HEK293 (cell line): ENCODE measurements around the gene MCUR1.

Experiments
- CTCF ChIA-PET: fragments of 350-600 bp; formaldehyde crosslinking; extraction: SDS; loops from one replicate; lab custom pipeline; 2021; ENCODE audit warnings: antibody characterized with exemption; lab: Yijun Ruan, JAX
- POLR2A ChIA-PET: fragments of 300-600 bp; formaldehyde crosslinking; extraction: SDS; loops from one replicate; lab custom pipeline; 2020; ENCODE audit warnings: antibody characterized with exemption, inconsistent platforms; lab: Yijun Ruan, JAX
- H3K27ac ChIP-seq: fragments of 200-500 bp; sonication (Bioruptor generic); 2 replicates; pipeline ENCODE4 v1.5.1; 2014; ENCODE audit warnings: low read depth, low read length, control low read depth, inconsistent platforms; ENCODE audit errors: extremely low read depth
- H3K36me3 ChIP-seq, 2 experiments: fragments of 200-500 bp in 1 of 2; sonication (Bioruptor generic) in 1 of 2; 1 replicate in 1 of 2; 2 replicates in 1 of 2; pipeline ENCODE4 v1.5.1; 2014 to 2017; ENCODE audit warnings: inconsistent platforms in 2 of 2, low read length in 2 of 2; ENCODE audit not compliant: control insufficient read depth in 2 of 2, insufficient read depth in 1 of 2
- H3K4me1 ChIP-seq: fragments of 200-500 bp; sonication (Bioruptor generic); 2 replicates; pipeline ENCODE4 v1.5.1; 2014; ENCODE audit warnings: mild to moderate bottlenecking, low read length, inconsistent platforms; ENCODE audit not compliant: control insufficient read depth, insufficient read depth
- H3K4me3 ChIP-seq: 2 replicates; pipeline ENCODE4 v1.5.1; 2011; ENCODE audit warnings: low read depth, mild to moderate bottlenecking, control low read depth, low read length, moderate library complexity
- H3K9me3 ChIP-seq: fragments of 200-500 bp; sonication (Bioruptor generic); 2 replicates; pipeline ENCODE4 v1.5.1; 2014; ENCODE audit warnings: low read depth, low read length, inconsistent platforms; ENCODE audit not compliant: control insufficient read depth, insufficient read depth
- GFI1B ChIP-seq: fragments of 450-650 bp; formaldehyde crosslinking; IDR thresholded peaks from 2 replicates; pipeline ENCODE4 v1.5.1; 2016; ENCODE audit warnings: missing biosample characterization, missing genetic modification characterization
- TRIM28 ChIP-seq: IDR thresholded peaks from 2 replicates; pipeline ENCODE4 v1.6.1; 2011; ENCODE audit warnings: low read length, control low read depth, borderline replicate concordance
- ZBTB17 ChIP-seq: fragments of 450-650 bp; formaldehyde crosslinking; IDR thresholded peaks from 2 replicates; pipeline ENCODE4 v1.5.1; 2016; ENCODE audit warnings: missing biosample characterization, missing genetic modification characterization
- ZBTB21 ChIP-seq: fragments of 450-650 bp; formaldehyde crosslinking; IDR thresholded peaks from 2 replicates; pipeline ENCODE4 v1.5.1; 2017; ENCODE audit warnings: missing biosample characterization, missing genetic modification characterization
- ZNF121 ChIP-seq: fragments of 450-650 bp; formaldehyde crosslinking; IDR thresholded peaks from 2 replicates; pipeline ENCODE4 v1.5.1; 2016; ENCODE audit warnings: missing biosample characterization, missing genetic modification characterization
- ZNF174 ChIP-seq: fragments of 450-650 bp; formaldehyde crosslinking; IDR thresholded peaks from 2 replicates; pipeline ENCODE4 v1.5.0; 2017; ENCODE audit warnings: missing biosample characterization, mild to moderate bottlenecking, missing genetic modification characterization
- ZNF202 ChIP-seq: fragments of 450-650 bp; formaldehyde crosslinking; IDR thresholded peaks from 2 replicates; pipeline ENCODE4 v1.5.1; 2016; ENCODE audit warnings: missing biosample characterization, missing genetic modification characterization, borderline replicate concordance
- ZNF211 ChIP-seq: fragments of 450-650 bp; formaldehyde crosslinking; IDR thresholded peaks from 2 replicates; pipeline ENCODE4 v1.5.1; 2016; ENCODE audit warnings: low read depth, missing biosample characterization, missing genetic modification characterization
- ZNF23 ChIP-seq: fragments of 450-650 bp; formaldehyde crosslinking; IDR thresholded peaks from 2 replicates; pipeline ENCODE4 v1.5.1; 2016; ENCODE audit warnings: missing biosample characterization, missing genetic modification characterization, borderline replicate concordance
- ZNF302 ChIP-seq: fragments of 450-650 bp; formaldehyde crosslinking; IDR thresholded peaks from 2 replicates; pipeline ENCODE4 v1.5.1; 2016; ENCODE audit warnings: missing biosample characterization, missing genetic modification characterization, low read depth
- ZNF341 ChIP-seq: fragments of 450-650 bp; formaldehyde crosslinking; IDR thresholded peaks from 2 replicates; pipeline ENCODE4; 2016; ENCODE audit warnings: low read depth, missing biosample characterization, missing genetic modification characterization
- ZNF624 ChIP-seq: fragments of 450-650 bp; formaldehyde crosslinking; IDR thresholded peaks from 2 replicates; pipeline ENCODE4 v1.5.1; 2017; ENCODE audit warnings: missing biosample characterization, missing genetic modification characterization
- ZNF677 ChIP-seq: fragments of 450-650 bp; IDR thresholded peaks from 2 replicates; pipeline ENCODE4 v1.5.0; 2018; ENCODE audit warnings: missing biosample characterization, mild to moderate bottlenecking, missing genetic modification characterization, moderate library complexity
- ZNF785 ChIP-seq: fragments of 450-650 bp; formaldehyde crosslinking; IDR thresholded peaks from 2 replicates; pipeline ENCODE4 v1.5.1; 2016; ENCODE audit warnings: missing biosample characterization, missing genetic modification characterization
- TF ChIP-seq, protein P1 (sequence below): fragments of 450-650 bp; formaldehyde crosslinking; IDR thresholded peaks from 2 replicates; pipeline ENCODE4 v1.5.1; 2017; ENCODE audit warnings: missing biosample characterization, missing genetic modification characterization
- TF ChIP-seq, protein P2 (sequence below): fragments of 450-650 bp; formaldehyde crosslinking; IDR thresholded peaks from 2 replicates; pipeline ENCODE4 v1.5.1; 2016; ENCODE audit warnings: missing biosample characterization, missing genetic modification characterization, borderline replicate concordance
- TF ChIP-seq, protein P3 (sequence below): fragments of 450-650 bp; formaldehyde crosslinking; IDR thresholded peaks from 2 replicates; pipeline ENCODE4 v1.5.0; 2017; ENCODE audit warnings: missing biosample characterization, missing genetic modification characterization, borderline replicate concordance
- TF ChIP-seq, protein P4 (sequence below): fragments of 450-650 bp; formaldehyde crosslinking; IDR thresholded peaks from 2 replicates; pipeline ENCODE4 v1.5.1; 2016; ENCODE audit warnings: missing biosample characterization, missing genetic modification characterization
- TF ChIP-seq, protein P5 (sequence below): fragments of 450-650 bp; IDR thresholded peaks from 2 replicates; pipeline ENCODE4 v1.5.1; 2018; ENCODE audit warnings: missing biosample characterization, missing genetic modification characterization

Gene MCUR1

DNA sequence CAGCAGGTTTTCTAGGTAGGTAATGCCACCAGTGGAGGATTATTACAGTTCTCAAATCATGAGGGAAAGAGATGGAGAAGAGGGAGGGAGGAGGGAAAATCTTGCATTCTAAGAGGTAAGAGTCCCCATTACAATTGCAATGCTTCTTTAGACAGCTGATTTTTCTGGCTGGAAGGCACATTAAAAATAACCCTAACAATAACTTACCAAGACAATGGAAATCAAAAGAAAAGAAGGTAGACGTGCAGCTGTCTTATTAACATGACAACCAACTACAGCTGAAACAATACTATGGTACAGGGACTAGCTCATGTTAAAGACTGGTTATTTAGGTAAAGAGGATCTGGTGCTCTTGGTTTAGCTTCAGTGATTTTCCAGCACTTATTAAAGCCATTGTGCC, 24.6 kb downstream of the MCUR1 start:
- H3K9me3 ChIP-seq, result no peaks in the 10 kb centered on the region
- peaks cover 5 to 27% of the 10 kb centered on the region in 2 experiments for H3K36me3 ChIP-seq
- no peak overlapping the region for H3K4me3 ChIP-seq
- TF ChIP-seq ZNF341 (tag by site-specific recombination), result no peak
- TF ChIP-seq, protein P1, sequence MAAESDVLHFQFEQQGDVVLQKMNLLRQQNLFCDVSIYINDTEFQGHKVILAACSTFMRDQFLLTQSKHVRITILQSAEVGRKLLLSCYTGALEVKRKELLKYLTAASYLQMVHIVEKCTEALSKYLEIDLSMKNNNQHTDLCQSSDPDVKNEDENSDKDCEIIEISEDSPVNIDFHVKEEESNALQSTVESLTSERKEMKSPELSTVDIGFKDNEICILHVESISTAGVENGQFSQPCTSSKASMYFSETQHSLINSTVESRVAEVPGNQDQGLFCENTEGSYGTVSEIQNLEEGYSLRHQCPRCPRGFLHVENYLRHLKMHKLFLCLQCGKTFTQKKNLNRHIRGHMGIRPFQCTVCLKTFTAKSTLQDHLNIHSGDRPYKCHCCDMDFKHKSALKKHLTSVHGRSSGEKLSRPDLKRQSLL (tag by site-specific recombination), result no peak
- TF ChIP-seq ZBTB17 (tag by site-specific recombination), result no peak
- TF ChIP-seq ZNF202 (tag by site-specific recombination), result no peak
- TF ChIP-seq ZNF677 (tag by site-specific recombination), result no peak
- no peak for TF ChIP-seq ZNF121 (tag by site-specific recombination)
- no peak for TF ChIP-seq ZNF174
- no peak for TF ChIP-seq ZNF23 (tag by site-specific recombination)
- TF ChIP-seq ZNF302 (tag by site-specific recombination), result no peak
- TF ChIP-seq ZNF785 (tag by site-specific recombination), result no peak
- no peak for TF ChIP-seq ZNF624
- TF ChIP-seq GFI1B, result no peak
- TF ChIP-seq, protein P2, sequence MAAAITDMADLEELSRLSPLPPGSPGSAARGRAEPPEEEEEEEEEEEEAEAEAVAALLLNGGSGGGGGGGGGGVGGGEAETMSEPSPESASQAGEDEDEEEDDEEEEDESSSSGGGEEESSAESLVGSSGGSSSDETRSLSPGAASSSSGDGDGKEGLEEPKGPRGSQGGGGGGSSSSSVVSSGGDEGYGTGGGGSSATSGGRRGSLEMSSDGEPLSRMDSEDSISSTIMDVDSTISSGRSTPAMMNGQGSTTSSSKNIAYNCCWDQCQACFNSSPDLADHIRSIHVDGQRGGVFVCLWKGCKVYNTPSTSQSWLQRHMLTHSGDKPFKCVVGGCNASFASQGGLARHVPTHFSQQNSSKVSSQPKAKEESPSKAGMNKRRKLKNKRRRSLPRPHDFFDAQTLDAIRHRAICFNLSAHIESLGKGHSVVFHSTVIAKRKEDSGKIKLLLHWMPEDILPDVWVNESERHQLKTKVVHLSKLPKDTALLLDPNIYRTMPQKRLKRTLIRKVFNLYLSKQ (tag by site-specific recombination), result no peak
- TF ChIP-seq, protein P3, sequence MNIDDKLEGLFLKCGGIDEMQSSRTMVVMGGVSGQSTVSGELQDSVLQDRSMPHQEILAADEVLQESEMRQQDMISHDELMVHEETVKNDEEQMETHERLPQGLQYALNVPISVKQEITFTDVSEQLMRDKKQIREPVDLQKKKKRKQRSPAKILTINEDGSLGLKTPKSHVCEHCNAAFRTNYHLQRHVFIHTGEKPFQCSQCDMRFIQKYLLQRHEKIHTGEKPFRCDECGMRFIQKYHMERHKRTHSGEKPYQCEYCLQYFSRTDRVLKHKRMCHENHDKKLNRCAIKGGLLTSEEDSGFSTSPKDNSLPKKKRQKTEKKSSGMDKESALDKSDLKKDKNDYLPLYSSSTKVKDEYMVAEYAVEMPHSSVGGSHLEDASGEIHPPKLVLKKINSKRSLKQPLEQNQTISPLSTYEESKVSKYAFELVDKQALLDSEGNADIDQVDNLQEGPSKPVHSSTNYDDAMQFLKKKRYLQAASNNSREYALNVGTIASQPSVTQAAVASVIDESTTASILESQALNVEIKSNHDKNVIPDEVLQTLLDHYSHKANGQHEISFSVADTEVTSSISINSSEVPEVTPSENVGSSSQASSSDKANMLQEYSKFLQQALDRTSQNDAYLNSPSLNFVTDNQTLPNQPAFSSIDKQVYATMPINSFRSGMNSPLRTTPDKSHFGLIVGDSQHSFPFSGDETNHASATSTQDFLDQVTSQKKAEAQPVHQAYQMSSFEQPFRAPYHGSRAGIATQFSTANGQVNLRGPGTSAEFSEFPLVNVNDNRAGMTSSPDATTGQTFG (tag by site-specific recombination), result no peak
- TF ChIP-seq, protein P4, sequence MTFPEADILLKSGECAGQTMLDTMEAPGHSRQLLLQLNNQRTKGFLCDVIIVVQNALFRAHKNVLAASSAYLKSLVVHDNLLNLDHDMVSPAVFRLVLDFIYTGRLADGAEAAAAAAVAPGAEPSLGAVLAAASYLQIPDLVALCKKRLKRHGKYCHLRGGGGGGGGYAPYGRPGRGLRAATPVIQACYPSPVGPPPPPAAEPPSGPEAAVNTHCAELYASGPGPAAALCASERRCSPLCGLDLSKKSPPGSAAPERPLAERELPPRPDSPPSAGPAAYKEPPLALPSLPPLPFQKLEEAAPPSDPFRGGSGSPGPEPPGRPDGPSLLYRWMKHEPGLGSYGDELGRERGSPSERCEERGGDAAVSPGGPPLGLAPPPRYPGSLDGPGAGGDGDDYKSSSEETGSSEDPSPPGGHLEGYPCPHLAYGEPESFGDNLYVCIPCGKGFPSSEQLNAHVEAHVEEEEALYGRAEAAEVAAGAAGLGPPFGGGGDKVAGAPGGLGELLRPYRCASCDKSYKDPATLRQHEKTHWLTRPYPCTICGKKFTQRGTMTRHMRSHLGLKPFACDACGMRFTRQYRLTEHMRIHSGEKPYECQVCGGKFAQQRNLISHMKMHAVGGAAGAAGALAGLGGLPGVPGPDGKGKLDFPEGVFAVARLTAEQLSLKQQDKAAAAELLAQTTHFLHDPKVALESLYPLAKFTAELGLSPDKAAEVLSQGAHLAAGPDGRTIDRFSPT (tag by site-specific recombination), result no peak
- TF ChIP-seq ZNF211 (tag by site-specific recombination), result no peak
- no peak for TF ChIP-seq TRIM28
- TF ChIP-seq ZBTB21 (tag by site-specific recombination), result no peak
- TF ChIP-seq, protein P5, sequence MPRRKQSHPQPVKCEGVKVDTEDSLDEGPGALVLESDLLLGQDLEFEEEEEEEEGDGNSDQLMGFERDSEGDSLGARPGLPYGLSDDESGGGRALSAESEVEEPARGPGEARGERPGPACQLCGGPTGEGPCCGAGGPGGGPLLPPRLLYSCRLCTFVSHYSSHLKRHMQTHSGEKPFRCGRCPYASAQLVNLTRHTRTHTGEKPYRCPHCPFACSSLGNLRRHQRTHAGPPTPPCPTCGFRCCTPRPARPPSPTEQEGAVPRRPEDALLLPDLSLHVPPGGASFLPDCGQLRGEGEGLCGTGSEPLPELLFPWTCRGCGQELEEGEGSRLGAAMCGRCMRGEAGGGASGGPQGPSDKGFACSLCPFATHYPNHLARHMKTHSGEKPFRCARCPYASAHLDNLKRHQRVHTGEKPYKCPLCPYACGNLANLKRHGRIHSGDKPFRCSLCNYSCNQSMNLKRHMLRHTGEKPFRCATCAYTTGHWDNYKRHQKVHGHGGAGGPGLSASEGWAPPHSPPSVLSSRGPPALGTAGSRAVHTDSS, result no peak
- POLR2A ChIA-PET, result interaction anchor here (0.7 kb wide), 1 partner anchor 1104 kb away, joined by 3 read pairs; no protein-coding TSS in a partner anchor
- CTCF ChIA-PET, result interaction anchor here (0.6 to 1.6 kb wide), 6 partner anchors 10 to 1597 kb away, joined by 3 to 6 read pairs (median 4); partner anchors contain the start of gene NOL7
- peaks cover 4% of the 10 kb centered on the region; the same call in 1 of the 2 replicates for H3K4me1 ChIP-seq
- H3K27ac ChIP-seq, result no peak overlapping the region
